GM19193 (cell line): ENCODE data around the gene RAE1.

ENCODE experiments used
- POLR2A ChIP-seq: IDR thresholded peaks from 4 replicates; pipeline ENCODE4 v1.6.1; 2011; ENCODE audit not compliant: insufficient read depth, insufficient read length; ENCODE audit errors: extremely low read depth

The RAE1 gene

GRCh38 chr20:57346477-57346876 lies 4.6 kb upstream of the RAE1 start:
- TF ChIP-seq POLR2A, result no peak

GRCh38 chr20:57347393-57347792 lies 3.7 kb upstream of the RAE1 start:
- no peak for TF ChIP-seq POLR2A

- no peak for TF ChIP-seq POLR2A
Measured at GRCh38 chr20:57350081-57350710, 859 bp upstream of the RAE1 start.

- no peak for TF ChIP-seq POLR2A
Measured at GRCh38 chr20:57352305-57352704, 1.2 kb downstream of the RAE1 start.

GRCh38 chr20:57353351-57353750 lies 2.3 kb downstream of the RAE1 start:
- TF ChIP-seq POLR2A, result no peak

GRCh38 chr20:57361517-57361916 lies 10.5 kb downstream of the RAE1 start:
- TF ChIP-seq POLR2A, result no peak

- TF ChIP-seq POLR2A, result no peak
Measured at GRCh38 chr20:57364451-57364850, 13.4 kb downstream of the RAE1 start.

- TF ChIP-seq POLR2A, result no peak
Measured at GRCh38 chr20:57369596-57369995, 18.5 kb downstream of the RAE1 start.

- TF ChIP-seq POLR2A, result no peak
Measured at GRCh38 chr20:57370316-57370715, 19.3 kb downstream of the RAE1 start.

- TF ChIP-seq POLR2A, result no peak
Measured at GRCh38 chr20:57371363-57371762, 20.3 kb downstream of the RAE1 start.

GRCh38 chr20:57372157-57372556 lies 21.1 kb downstream of the RAE1 start:
- no peak for TF ChIP-seq POLR2A

GRCh38 chr20:57372581-57373350 lies 21.7 kb downstream of the RAE1 start:
- TF ChIP-seq POLR2A, result no peak

- TF ChIP-seq POLR2A, result no peak
Measured at GRCh38 chr20:57374343-57374930, 23.4 kb downstream of the RAE1 start.

GRCh38 chr20:57374931-57375651 lies 24.0 kb downstream of the RAE1 start:
- no peak for TF ChIP-seq POLR2A

GRCh38 chr20:57375652-57376230 lies 24.7 kb downstream of the RAE1 start:
- no peak for TF ChIP-seq POLR2A

- no peak for TF ChIP-seq POLR2A
Measured at GRCh38 chr20:57377350-57377749, 26.3 kb downstream of the RAE1 start.

- TF ChIP-seq POLR2A, result no peak
Measured at GRCh38 chr20:57378107-57378506, 27.1 kb downstream of the RAE1 start.
